Measurements from ENCODE around the gene RTN4RL2. TPM values are rescaled to one million over a fixed set of nuclear protein-coding genes. Genes with fewer than 3 reads are reported as not detected.

RTN4RL2 gene
- total and polyA plus RNA-seq, 9 of the 15 experiments (the other 6 are each of a cell fraction or from before 2014, with no cell fraction given), result 0.06 to 1.9 (median 0.34) TPM; not detected in 4

GRCh38 chr11:57499983-57500461, 39.7 kb downstream of the RTN4RL2 start (continued):
- TF ChIP-seq KLF16 (IDR thresholded peaks at IDR 0.05) (no peak), CCNT2 (IDR thresholded peaks at IDR 0.05; ENCODE audit: borderline replicate concordance, extremely low read depth, insufficient read length, low read depth, low read length) (no peak), ZNF121 (CRISPR knock-in tag; conservative IDR thresholded peaks at IDR 0.05) (no peak), ZBTB49 (CRISPR knock-in tag; IDR thresholded peaks at IDR 0.05; ENCODE audit: borderline replicate concordance) (0 out of 2 replicates have a peak, but pooled peaks have one; percentile 47), NR2C2 (CRISPR knock-in tag; IDR thresholded peaks at IDR 0.05) (no peak), NR2C2 (tag; IDR thresholded peaks at IDR 0.05) (peak; percentile 64), POLR2A (conservative IDR thresholded peaks at IDR 0.05) (no peak), ATF1 (CRISPR knock-in tag; IDR thresholded peaks at IDR 0.05) (no peak), ATF1 (tag; IDR thresholded peaks at IDR 0.05) (peak; percentile 24; the same call in 1 of the 2 replicates), CEBPG (CRISPR knock-in tag; IDR thresholded peaks at IDR 0.05) (no peak), CEBPG (tag; conservative IDR thresholded peaks at IDR 0.05 in 1 of 2, IDR thresholded peaks at IDR 0.05 in 1 of 2) (no peak), FOXJ2 (tag; IDR thresholded peaks at IDR 0.05) (no peak), TFE3 (CRISPR knock-in tag; IDR thresholded peaks at IDR 0.05) (no peak), RUNX1 (IDR thresholded peaks at IDR 0.05; ENCODE audit: low read depth) (no peak), ZNF224 (CRISPR knock-in tag; IDR thresholded peaks at IDR 0.05) (no peak), THAP12 (CRISPR knock-in tag; IDR thresholded peaks at IDR 0.05) (no peak), ZNF695 (CRISPR knock-in tag; IDR thresholded peaks at IDR 0.05) (no peak), TEAD4 (IDR thresholded peaks at IDR 0.05; ENCODE audit: low read length) (peak; percentile 7; the same call in 1 of the 2 replicates), TEAD4 (CRISPR knock-in tag; IDR thresholded peaks at IDR 0.05; ENCODE audit: borderline replicate concordance) (no peak), ARID4B (CRISPR knock-in tag; IDR thresholded peaks at IDR 0.05) (no peak)
